GM19452 (cell line): ENCODE measurements around the gene YJEFN3.

ENCODE experiments used
- ATAC-seq: cut with Tn5 transposase; IDR thresholded peaks from one replicate; pipeline ENCODE4 v1.9.1; 2021; ENCODE audit not compliant: unreplicated experiment

YJEFN3 gene

GRCh38 chr19:19579533-19580361 is 51.0 kb downstream of the YJEFN3 start:
- no peak for ATAC-seq

GRCh38 chr19:19580418-19580817 is 51.7 kb downstream of the YJEFN3 start:
- ATAC-seq = no peak

- no peak for ATAC-seq
Measured at GRCh38 chr19:19581391-19581790, 52.7 kb downstream of the YJEFN3 start.

- no peak for ATAC-seq
Measured at GRCh38 chr19:19582471-19582870, 53.8 kb downstream of the YJEFN3 start.

- ATAC-seq = no peak
Measured at GRCh38 chr19:19584356-19584755, 55.6 kb downstream of the YJEFN3 start.
